Esophagus squamous epithelium (tissue), 4 donors: ENCODE measurements around the gene PLK5.

Experiments
- CTCF ChIP-seq, 6 experiments: fragments of 450-650 bp in 4 of 6; fragments of 200-600 bp in 2 of 6; sonication (generic) in 2 of 6; IDR thresholded peaks; one replicate each; pipeline ENCODE4 v1.5.1; 2016 to 2019; ENCODE audit warnings: antibody characterized with exemption in 6 of 6, mild to moderate bottlenecking in 4 of 6, moderate library complexity in 4 of 6
- POLR2A ChIP-seq, 4 donors: fragments of 450-650 bp; IDR thresholded peaks; one replicate each; pipeline ENCODE4 v1.6.1; 2017; ENCODE audit warnings: antibody characterized with exemption in 4 of 4, mild to moderate bottlenecking in 4 of 4, moderate library complexity in 3 of 4

DNA sequence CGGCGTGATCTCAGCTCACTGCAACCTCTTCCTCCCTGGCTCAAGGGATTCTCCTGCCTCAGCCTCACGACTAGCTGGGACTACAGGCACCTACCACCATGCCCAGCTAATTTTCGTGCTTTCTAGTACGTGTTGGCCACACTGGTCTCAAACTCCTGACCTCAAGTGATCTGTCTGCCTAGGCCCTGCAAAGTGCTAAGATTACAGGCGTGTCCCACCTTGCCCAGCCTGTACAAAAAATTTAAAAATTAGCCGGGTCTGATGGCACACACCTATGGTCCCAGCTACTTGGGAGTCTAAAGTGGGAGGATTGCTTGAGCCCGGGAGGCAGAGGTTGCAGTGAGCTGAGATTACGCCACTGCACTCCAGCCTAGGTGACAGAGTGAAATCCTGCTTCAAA lies 48.9 kb downstream of the PLK5 start:
- TF ChIP-seq CTCF (IDR thresholded peaks at IDR 0.05) (no peak), POLR2A (IDR thresholded peaks at IDR 0.05) (no peak)
